ENCODE measurements around the gene SCUBE1.

SCUBE1 gene

DNA sequence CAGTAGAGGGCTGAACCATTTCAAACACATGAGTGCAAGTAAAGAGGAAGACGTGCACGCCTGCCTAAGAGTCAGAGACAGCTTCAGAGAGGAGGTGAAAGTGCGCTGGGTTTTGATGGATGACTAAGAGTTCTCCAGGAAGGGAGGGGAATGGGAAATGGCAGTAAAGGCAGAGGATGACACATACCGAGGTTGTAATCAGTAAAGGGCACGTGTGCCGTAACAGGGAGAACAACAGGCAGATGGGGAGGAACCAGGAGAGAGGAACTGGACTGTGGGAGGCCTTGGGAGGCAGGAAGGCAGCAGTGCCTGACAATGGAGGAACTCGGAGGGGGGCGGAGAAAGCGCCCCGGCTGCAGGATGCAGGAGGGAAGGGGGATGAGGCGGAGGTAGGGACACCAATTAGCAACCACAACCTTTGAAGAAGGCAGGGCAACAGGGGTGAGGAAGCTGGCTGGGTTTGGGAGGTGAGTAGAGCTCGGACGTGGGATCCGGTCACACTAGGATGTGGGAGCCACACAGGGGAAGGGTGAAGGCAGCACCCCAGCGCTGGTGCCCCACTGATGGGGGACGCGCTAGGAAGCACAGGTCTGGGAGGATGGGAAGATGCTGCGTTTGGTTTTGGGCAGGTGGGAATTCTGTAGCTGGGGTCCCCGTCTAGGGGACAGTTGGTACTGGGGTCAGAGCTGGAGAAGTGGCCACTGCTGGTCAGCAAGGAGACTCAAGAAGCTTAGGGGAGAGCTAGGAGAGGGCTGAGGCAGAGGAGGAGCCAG lies 67.4 kb downstream of the SCUBE1 start:
- DNase-seq: no peak

DNA sequence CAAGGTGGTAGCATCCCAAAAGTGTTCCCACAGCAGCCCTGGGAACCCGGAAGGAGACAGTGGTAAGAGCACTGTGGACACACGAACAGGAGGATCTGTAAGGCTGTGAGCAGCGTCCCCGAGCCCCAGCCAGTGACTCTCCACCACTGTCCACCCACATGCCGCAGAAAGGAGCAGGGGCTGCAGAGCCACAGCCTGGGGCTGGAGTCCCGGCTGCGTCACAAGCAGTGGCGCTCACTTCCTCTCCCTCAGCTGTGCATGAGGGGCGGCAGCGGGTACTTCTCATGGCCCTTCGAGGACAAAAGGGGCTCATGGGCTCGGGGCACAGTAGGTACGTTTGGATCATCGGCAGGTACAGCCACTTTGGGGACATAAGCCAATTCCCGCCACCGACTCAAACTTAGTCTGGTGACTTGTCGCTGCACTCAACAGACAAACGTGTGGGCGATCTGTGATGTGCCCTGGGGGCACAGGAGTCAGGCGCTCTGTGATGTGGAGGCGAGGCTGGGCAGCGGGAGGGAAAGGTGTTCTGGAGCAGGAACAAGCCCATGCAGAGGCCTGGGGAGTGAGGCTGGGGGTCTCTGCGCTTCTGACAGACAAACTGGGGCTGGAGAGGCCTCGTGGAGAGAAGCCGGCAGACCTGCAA lies 68.5 kb downstream of the SCUBE1 start:
- no peak for DNase-seq

DNA sequence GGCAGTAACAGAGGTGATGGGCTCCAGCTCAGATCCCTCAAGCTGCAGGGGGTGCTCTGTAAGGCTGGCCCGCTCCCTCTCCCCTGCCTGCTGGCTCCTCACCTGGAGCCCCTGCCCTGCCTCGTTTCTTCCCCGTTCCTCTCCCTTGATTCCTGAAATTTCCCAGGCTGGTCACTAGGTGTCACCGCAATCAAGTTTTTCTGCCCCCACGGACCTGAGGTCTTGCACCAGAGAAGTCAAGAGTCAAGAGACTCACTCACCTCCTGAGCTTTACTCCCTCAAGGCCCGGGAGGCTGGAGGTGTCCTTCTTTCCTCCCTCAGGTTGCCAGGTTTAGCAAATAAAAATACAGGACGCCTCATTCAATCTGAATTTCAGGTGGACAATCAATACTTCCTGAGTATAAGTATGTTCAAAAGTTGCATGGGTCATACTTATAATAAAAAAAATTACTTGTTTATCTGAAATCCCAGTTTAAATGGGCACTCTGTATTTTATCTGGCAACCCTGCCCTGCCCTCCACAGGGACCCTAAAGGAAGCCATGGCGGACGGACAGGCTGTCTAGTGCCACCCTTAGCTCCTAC lies 69.2 kb downstream of the SCUBE1 start:
- DNase-seq: peak; percentile 40

DNA sequence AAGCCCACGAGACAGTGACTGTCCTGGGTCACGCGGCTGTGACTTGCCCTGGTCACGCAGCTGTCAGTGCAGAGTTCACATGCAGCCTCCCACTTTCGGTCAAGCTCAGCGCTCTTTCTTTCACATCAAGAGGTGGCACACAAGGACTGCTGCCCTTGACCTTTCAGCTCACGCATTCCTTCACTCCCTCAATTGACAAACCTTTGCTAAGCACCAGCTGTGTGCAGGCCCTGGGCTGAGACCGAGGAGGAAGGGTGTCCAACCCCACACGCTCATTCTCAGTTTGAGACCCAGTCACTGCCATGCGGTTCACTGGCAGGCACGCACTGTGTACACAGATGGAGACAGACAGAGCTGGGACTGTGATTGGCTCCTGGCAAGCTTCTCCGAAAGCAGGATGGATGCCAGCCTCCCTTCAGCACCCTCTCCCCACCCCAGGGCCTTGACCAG lies 70.3 kb downstream of the SCUBE1 start:
- no peak for DNase-seq

DNA sequence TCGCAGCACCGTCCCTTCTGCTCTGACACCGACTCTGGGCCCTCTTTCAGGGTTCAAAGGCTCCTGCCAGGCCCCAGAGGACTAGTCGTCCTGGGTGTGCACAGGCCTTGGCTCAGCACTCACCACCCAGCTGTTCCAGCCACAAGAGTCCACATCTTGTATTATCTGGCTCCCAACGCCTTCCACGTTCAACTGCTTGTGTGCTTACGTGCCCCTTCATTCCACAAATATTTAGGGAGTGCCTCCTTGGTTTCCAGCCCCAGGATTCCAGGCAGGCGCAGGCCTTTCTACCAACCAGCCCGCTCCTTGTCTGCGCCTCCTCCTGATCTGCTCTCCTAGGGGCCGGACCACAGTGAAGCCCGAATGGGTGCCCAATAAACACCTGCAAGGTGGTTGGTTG lies 70.9 kb downstream of the SCUBE1 start:
- DNase-seq: no peak

DNA sequence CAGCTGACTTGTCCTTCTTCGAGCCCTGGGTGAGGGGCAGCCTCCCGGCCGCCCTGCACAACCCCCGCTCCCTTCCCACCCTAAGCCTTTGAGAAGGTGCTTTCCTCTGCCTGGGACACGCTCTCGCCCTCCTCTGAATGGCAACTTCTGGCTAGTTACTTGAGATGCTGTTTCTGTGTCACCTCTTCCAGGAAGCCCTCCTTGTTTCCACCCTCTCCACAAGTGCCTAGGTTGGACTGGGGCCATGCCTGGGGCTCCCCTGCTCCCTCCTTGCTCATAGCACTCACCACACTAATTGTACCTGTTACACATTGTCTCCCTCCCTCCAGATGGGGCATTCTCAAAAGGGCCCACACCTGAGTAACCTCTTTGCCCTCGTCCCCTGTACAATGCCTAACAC lies 72.2 kb downstream of the SCUBE1 start:
- DNase-seq: no peak

DNA sequence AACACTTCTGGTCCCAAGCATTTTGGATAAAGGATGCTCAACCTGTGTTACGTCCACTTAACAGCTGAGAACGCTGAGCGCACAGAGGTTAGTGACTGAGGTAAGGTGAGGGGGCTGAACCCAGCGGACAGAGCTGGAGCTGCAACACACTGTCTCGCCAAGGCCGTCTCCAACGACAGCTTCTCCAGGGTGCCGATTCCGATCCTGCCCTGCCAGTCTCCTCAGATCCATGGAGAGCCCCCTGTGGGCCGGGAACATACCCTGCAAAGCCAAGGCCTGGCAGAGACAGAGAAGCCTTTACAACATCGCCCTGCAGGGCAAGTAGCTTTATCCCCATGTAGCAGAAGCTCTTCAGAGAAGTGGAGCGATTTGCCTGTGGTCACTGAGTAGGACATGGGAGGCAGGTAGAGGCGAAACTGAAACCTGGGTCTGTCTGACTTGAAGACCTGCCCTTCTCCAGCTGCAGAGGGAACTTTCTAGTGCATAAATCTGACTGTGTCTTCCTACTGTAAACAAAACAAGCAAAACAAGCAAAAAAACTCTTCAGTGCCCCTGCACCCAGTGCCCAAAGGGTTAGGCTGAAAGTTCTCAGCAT lies 72.8 kb downstream of the SCUBE1 start:
- DNase-seq: no peak

DNA sequence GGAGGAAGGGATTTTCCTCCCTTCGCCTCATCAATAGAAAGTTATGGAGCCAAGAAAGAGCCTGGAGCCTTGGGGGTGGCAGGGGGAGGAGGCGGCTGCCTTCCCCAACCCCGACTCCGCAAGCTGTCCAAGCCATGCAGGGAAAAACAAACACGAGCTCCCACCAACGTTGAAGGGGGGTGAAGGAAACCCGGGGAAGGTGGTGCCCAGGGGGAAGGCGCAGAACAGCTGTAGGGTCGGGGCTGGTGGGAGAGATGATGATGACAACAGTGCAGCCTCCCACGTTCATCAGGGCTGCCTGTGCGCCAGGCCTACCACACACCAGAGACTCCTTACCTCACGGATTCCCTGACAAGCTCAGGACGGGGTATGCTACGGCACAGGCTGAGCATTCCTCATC lies 73.5 kb downstream of the SCUBE1 start:
- no peak for DNase-seq

DNA sequence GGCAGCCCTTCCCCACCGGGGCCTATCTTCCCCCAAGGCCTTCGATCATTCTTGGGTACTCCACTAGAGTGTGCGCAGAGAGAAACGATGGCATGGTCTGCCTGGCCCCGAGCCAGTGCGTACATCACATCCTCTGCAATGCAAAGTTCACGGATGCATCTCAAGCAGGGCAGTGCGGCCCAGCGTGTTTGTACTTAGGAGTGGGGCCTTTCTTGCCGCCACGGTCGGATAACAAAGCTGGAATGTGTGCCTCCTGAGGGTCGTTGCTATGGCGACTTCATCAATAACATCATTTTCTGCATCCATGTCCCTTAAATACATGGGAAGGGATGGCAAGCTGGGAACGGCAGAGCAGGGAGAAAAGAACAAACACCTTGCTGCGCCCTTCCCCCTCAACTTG lies 73.9 kb downstream of the SCUBE1 start:
- DNase-seq: no peak

DNA sequence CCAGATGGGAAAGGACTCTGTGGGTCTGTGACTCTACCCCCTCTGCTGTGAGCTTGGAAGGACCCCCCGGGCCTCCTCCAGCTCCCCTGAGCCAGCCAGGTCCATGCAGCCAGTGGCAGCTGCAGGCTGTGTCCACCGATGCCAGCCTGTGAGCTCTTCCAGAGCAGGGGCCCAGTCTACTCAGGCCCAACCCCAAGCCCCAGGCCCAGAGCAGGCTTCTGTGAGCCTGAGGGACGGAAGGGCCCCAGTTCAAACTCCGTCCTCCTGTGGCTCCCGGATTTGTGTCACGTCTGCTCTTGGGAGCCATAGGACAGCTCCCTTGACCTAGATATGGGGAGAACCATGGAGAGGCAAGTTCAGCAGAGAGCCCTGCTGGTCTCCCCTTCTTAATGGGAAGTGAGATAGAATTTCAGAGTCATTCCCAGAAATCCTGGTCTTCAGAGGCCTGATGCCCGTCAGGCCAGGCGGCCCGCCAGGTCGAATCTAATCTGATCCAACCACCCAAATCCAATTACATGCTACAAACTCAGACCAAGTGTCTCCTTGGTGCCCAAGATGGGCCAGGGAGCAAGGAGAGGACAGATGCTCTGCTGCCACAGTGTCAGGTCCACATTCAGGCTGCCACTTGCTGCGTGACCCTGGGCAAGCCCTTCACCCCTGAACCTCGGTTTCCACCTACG lies 75.1 kb downstream of the SCUBE1 start:
- no peak for DNase-seq

DNA sequence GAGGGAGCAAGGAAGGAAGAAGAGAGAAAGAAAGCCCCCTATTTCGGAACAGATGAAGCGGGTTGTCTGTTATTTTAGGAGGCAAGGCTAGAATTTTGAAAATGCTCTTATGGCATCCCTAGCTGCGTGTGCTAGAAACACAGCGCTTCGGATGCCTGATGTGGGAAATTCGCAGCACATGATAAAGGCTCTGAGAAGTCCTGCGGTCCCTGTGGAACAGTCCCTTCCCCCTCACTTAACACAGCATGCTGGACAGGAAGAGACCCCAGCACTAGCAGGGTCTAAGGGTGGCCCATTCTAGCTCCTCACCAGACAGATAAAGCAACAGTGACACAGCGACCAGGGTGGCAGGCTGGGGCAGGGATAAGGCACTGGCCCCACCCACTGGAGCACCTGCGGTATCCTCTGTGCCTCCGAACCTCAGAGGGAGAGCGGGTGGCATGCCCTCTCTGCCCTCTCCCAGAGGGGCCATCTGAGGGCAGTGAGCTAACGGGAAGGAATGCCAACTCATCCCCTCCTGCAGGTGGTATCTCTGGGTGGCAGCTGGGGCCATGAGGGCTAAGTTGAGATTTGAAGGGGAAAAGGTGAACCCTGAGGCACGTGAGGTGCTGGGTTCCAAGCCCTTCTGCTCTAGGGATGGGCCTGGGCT lies 75.7 kb downstream of the SCUBE1 start:
- no peak for DNase-seq

DNA sequence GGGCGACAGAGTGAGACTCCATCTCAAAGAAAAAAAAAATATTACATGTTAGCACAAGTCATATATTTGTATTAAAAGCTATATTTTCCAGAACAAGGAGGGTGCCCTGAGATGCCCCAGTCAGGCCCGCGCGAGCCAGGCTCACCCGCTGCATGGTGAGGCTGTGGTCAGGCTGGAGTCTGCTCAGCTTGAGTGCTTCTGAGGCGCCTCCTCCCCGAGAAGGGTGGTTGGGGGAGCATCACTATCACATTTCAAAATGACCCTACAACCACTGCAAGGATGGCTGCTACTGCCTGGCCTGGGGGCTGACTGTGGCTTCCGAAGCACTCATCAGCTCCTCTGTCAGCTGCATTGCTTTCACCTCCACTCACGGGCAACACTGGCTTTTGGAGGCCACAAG lies 77.1 kb downstream of the SCUBE1 start:
- DNase-seq: no peak

DNA sequence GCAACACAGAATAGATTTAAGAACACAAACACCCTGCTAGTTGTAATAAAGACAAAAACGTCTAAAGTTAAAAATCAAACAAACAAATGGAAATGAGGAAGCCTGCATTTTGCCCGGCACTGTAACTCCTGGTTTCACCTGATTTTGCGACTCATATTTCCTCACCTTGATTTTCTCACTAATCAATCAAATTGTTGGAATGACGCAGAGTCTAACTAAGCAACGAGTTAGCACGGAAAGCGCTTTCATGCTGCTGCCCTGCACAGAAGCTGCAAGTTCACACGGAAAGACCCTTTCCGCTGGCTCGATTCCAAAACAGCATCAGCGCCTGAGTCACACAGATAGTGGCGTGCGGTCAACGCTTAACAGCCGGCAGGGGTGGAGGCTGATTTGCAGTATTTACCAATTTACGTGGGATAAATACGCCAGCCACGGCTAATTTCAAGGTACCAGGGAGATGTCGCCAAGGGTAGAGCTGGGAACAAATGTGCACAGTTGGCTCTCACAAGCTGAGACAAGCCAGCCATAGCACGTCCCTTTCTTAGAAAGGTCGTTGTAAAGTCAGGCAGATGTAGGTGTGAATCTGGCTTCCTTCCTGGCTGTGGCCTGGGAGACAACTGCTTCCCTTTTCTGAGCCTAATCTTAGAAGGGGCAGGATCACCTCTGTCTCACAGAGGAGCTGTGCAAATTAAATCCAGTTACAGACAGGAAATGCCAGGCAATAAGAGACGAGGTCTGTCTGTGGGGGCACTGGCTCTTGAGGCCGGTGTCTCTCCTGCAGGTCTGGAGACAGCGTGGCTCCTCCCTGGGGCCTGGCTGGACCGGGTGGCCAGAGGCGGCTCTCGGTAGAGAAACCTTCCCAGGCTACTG lies 79.3 kb downstream of the SCUBE1 start:
- peak; percentile 85 for DNase-seq

DNA sequence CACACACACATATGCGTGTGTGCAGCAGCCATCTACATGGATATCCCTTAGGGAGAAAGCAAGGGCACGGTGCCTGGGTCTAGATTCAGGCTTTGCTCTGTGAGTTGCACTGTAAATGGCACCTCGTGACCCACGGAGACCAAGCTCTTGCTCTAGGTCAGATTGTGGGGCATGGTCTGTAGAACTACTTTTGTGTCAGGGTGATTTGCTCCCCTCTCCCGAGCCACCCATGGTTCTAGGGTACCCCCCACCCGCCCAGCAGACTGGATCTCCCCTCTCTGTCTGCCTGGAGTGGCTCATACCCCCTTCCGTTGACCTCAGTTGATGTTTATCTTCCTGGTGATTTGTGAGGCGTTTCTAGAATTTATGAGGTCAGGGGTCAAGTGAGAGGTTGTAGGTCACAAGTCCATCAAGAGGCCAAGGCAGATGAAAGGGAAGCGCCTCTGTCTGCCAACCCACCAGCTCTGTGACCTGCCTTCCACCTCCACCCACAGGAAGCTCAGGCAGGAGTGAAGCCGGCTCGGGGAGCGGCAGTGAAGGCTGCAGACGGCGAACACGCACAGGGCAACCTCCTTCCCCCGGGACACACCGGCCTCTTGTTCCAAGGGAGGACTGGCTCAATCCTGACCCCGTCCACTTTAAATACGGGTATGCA lies 80.1 kb downstream of the SCUBE1 start:
- peak; percentile 14 for DNase-seq

DNA sequence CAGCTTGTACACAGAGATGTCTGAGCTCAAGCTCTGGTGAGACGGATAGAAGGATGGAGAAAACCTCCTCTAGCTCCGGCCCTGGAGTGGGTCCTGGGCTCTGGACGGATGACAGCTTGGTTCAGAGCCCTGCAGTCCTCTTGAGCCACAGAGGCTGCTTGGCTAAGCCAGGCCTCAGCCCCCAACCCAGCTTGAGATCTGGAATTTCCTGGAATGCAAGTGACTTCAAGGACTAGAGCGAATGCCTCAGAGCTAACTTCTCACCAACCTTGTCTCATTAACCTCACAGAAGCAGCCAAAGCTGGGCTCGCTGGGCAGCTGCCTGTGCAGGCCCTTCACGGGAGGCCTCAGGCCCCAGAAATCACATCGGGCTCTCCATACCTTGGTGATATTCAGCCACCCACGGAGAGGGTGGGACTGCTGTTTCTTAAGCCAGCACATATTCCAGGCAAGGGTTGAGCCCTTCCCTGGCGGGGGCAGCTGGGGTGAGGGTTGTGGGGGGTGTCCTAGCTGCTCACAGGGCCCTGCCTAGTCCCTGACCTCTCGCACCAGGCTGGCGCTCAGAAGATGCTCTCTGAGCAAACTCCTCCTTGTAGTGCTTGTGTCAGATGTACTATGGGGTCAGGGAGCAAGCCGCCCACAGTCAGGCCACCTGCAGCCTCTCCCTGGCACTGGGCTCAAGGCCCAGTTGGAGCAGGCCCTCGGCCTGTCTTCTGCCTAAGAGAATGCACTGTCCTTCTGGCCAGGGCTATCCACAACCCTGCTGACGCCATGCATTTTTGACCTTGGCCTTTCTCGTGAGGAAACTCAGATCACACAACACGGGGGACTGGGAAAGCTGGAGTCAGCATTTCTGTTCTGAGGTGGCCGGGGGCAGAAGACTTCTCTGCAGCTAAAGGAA lies 82.6 kb downstream of the SCUBE1 start:
- DNase-seq: no peak

DNA sequence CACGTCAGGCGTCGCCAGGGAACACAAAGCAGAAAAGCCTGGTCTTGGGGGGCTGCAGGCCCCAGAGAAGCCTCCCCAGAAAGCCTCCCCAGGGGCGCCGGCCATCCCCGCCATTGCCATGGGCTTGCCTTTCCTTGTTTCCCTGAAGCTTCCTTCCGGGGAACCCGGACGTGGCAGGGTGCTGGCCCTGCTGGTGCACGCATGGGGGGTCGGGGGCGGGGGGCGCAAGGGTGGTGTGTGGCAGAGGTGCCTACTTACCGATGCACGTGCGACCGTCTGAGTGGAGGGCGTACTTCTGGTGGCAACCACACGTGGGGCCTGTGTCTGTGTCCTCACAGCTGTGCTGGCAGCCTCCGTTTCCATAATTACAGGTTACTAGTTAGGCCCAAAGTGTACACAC lies 85.2 kb downstream of the SCUBE1 start:
- no peak for DNase-seq

DNA sequence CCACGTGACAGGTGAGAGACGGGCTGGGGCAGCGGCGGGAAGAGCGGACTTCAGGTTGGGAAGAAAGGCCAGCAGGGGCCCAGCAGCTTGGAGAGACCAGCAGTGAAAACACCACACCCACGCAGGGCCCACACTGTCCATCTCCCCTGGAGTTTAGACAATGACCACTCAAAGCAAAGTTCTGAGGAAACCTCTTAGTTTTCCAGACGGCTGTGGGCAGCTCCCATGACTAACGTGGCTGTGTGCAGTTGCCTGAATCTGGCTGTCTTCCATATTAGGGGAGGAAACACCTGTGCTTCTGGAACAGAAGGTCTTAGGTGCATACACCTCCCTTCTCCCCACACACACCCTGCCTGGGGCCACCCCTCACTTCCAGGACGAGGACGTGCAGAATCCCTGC lies 85.6 kb downstream of the SCUBE1 start:
- DNase-seq: no peak

DNA sequence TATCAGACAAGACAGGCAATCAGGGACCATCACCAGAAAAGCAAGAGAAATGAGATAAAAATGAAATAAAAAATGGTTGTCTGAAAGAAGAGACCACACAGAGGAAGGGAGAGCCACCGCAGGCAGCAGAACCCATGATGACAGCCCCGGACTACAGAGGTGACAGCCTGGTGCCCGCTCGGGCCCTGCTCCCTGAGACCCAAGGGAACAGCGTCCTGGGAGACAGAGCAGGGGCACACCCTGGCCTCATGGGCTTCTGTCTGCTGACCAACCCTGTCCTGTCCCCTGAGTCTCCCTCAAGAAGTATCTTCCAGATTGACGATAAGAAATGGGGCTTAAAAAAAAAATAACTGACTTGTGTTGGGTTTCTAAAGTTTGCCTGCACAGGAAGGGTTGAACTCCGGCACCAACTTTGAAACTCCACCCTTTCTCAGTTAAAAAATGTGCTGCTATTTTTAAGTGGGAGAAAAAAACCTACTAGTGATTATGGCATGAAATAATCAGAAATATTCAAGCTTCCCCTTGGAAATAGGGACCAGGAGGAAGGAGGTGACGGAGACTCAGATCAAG lies 86.1 kb downstream of the SCUBE1 start:
- no peak for DNase-seq

DNA sequence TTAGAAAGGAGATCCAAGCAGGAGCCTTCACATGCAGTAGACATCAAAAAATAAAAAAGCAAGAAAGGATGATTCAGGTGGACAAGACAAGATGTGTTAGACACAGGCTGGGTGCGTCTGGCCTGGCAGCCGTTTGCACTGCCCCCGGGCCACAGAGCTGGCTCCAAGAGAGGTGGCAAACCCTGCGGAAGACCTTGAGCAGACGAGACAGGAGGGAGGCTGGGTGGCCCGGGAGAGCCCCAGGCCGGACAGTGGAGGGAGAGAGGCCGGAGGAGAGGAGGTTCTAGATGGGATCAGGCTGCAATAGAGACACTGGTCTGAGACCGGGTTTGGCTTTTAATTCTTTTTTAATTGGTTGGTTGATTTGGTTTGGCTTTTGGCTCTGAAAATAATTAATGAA lies 86.6 kb downstream of the SCUBE1 start:
- no peak for DNase-seq

DNA sequence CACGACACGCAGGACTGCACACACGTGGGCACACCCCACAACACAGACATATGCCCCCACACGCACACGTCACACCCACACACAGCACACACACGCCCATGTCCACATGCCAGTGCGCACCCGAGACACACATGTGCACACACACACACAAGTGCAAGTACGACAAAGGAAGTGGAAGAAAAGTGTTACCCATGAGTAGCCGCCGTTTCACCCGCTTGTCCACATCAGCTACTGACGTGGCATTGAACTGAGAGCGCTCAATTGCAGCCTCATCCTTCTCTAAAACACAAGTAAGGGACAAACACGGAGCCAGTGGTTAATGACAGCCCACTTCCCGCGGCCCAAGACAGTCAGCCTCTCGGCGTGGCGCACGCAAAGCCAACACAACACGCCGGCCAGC lies 87.9 kb downstream of the SCUBE1 start:
- no peak for DNase-seq

All from stimulated activated CD4-positive, alpha-beta T cell treated with anti-CD3 and anti-CD28 coated beads, Interleukin-1b, Interleukin-23, amount 100 ng/mL, for 48 hours (primary cell).